IMR-90 (cell line): Measurements from ENCODE around the gene ANKRD22. TPM values are rescaled to one million over a fixed set of nuclear protein-coding genes. Genes with fewer than 3 reads are reported as not detected.

Source experiments
- ATAC-seq: fragments of 200-7000 bp; cut with Tn5 transposase; 2 replicates; pipeline ENCODE4 v1.9.1; 2020; ENCODE audit warnings: low read depth, mild to moderate bottlenecking, moderate library complexity
- BruUV-seq: library from RNA; stranded (reverse); fragments of 400-500 nt; replicated peaks from 2 replicates; lab custom pipeline; 2021; lab: Mats Ljungman, UMichigan
- CTCF ChIA-PET: fragments of 300-600 bp; formaldehyde crosslinking; extraction: SDS; loops from one replicate; lab custom pipeline; 2021; ENCODE audit warnings: antibody characterized with exemption; lab: Yijun Ruan, JAX
- POLR2A ChIA-PET: fragments of 300-600 bp; sonication (Branson Sonifier 250); formaldehyde crosslinking; loops from one replicate; lab custom pipeline; 2022; ENCODE audit warnings: antibody characterized with exemption; ENCODE audit not compliant: unreplicated experiment; lab: Charles Lee
- DNase-seq: peaks from one replicate; pipeline ENCODE4 v3.0.0; 2013
- H2AFZ ChIP-seq: replicated peaks from 2 replicates; pipeline ENCODE3; 2013; ENCODE audit warnings: low read length, mild to moderate bottlenecking; ENCODE audit not compliant: poor library complexity
- H2AK5ac ChIP-seq: 2 replicates; pipeline ENCODE4 v1.6.1; 2013; ENCODE audit warnings: low read depth, low read length, inconsistent platforms
- H2AK9ac ChIP-seq: replicated peaks from 2 replicates; pipeline ENCODE3; 2013; ENCODE audit warnings: mild to moderate bottlenecking, low read depth, low read length, moderate library complexity; ENCODE audit not compliant: poor library complexity
- H2BK120ac ChIP-seq: 2 replicates; pipeline ENCODE4 v1.6.1; 2013; ENCODE audit warnings: low read depth, low read length, inconsistent platforms
- H2BK15ac ChIP-seq: 3 replicates; pipeline ENCODE4 v1.6.1; 2013; ENCODE audit warnings: low read depth, low read length, inconsistent platforms
- H2BK20ac ChIP-seq: 2 replicates; pipeline ENCODE4 v1.6.1; 2013; ENCODE audit warnings: low read depth, mild to moderate bottlenecking, inconsistent platforms, low read length, moderate library complexity
- H2BK5ac ChIP-seq: 2 replicates; pipeline ENCODE4 v1.6.1; 2013; ENCODE audit warnings: mild to moderate bottlenecking, low read depth, low read length, inconsistent platforms; ENCODE audit not compliant: poor library complexity, severe bottlenecking
- H3K14ac ChIP-seq: replicated peaks from 2 replicates; pipeline ENCODE4 v1.6.1; 2013; ENCODE audit warnings: low read depth, low read length, inconsistent platforms
- H3K18ac ChIP-seq: 2 replicates; pipeline ENCODE4 v1.6.1; 2013; ENCODE audit warnings: low read depth, low read length, control low read depth
- H3K23ac ChIP-seq: 2 replicates; pipeline ENCODE4 v1.6.1; 2013; ENCODE audit warnings: low read depth, low read length, inconsistent platforms
- H3K27ac ChIP-seq: 2 replicates; pipeline ENCODE4 v1.5.1; 2013; ENCODE audit warnings: mild to moderate bottlenecking, control low read depth, low read length; ENCODE audit not compliant: insufficient read depth
- H3K27me3 ChIP-seq: 2 replicates; pipeline ENCODE4 v1.6.1; 2013; ENCODE audit warnings: low read length; ENCODE audit not compliant: control insufficient read depth, insufficient read depth
- H3K36me3 ChIP-seq: 2 replicates; pipeline ENCODE4 v1.6.1; 2013; ENCODE audit warnings: low read length, mixed read lengths; ENCODE audit not compliant: control insufficient read depth, insufficient read depth
- H3K4ac ChIP-seq: 2 replicates; pipeline ENCODE4 v1.6.1; 2013; ENCODE audit warnings: low read depth, low read length, inconsistent platforms
- H3K4me1 ChIP-seq: 2 replicates; pipeline ENCODE4 v1.6.1; 2013; ENCODE audit warnings: low read length, mixed read lengths; ENCODE audit not compliant: control insufficient read depth, insufficient read depth
- H3K4me2 ChIP-seq: 2 replicates; pipeline ENCODE4 v1.6.1; 2013; ENCODE audit warnings: low read depth, mild to moderate bottlenecking, control low read depth, low read length, moderate library complexity
- H3K4me3 ChIP-seq: 2 replicates; pipeline ENCODE4 v1.5.1; 2013; ENCODE audit warnings: low read depth, mild to moderate bottlenecking, control low read depth, low read length, moderate library complexity; ENCODE audit not compliant: insufficient read depth
- H3K56ac ChIP-seq: 2 replicates; pipeline ENCODE4 v1.6.1; 2013; ENCODE audit warnings: low read length, inconsistent platforms; ENCODE audit not compliant: insufficient read depth; ENCODE audit errors: extremely low read depth
- H3K79me1 ChIP-seq, 2 experiments: 2 replicates each; pipeline ENCODE4 v1.6.1; 2013; ENCODE audit warnings: low read length in 2 of 2, inconsistent platforms in 1 of 2, low read depth in 1 of 2
- H3K9ac ChIP-seq: 2 replicates; pipeline ENCODE4 v1.6.1; 2013; ENCODE audit warnings: low read depth, low read length, control low read depth
- H3K9me1 ChIP-seq: 2 replicates; pipeline ENCODE4 v1.6.1; 2013; ENCODE audit warnings: low read length, inconsistent platforms; ENCODE audit not compliant: insufficient read depth
- H3K9me3 ChIP-seq: 2 replicates; pipeline ENCODE4 v1.6.1; 2013; ENCODE audit warnings: low read length; ENCODE audit not compliant: control insufficient read depth, insufficient read depth
- H4K20me1 ChIP-seq: 2 replicates; pipeline ENCODE4 v1.6.1; 2013; ENCODE audit warnings: low read length, inconsistent platforms; ENCODE audit not compliant: insufficient read depth
- H4K5ac ChIP-seq: 2 replicates; pipeline ENCODE4 v1.6.1; 2013; ENCODE audit warnings: mild to moderate bottlenecking, low read depth, low read length, control low read depth
- H4K8ac ChIP-seq, 2 experiments: 2 replicates each; pipeline ENCODE4 v1.6.1; 2013; ENCODE audit warnings: low read depth in 2 of 2, low read length in 2 of 2, control low read depth in 1 of 2, inconsistent platforms in 1 of 2
- H4K91ac ChIP-seq: 2 replicates; pipeline ENCODE4 v1.6.1; 2013; ENCODE audit warnings: low read depth, low read length, inconsistent platforms; ENCODE audit not compliant: insufficient read depth
- CEBPB ChIP-seq: IDR thresholded peaks from 2 replicates; pipeline ENCODE4 v1.6.1; 2012; ENCODE audit warnings: low read depth, low read length, improper control_type of control experiment
- CHD1 ChIP-seq: IDR thresholded peaks from 2 replicates; pipeline ENCODE4 v1.6.1; 2012; ENCODE audit warnings: low read depth, low read length, improper control_type of control experiment
- FOS ChIP-seq: fragments of 150-350 bp; IDR thresholded peaks from 2 replicates; pipeline ENCODE4 v1.6.1; 2016; ENCODE audit warnings: low read depth, low read length
- MAFK ChIP-seq: IDR thresholded peaks from 2 replicates; pipeline ENCODE4 v1.6.1; 2012; ENCODE audit warnings: low read depth, low read length, improper control_type of control experiment
- MAZ ChIP-seq: IDR thresholded peaks from 2 replicates; pipeline ENCODE4 v1.6.1; 2012; ENCODE audit warnings: low read depth, mild to moderate bottlenecking, low read length, improper control_type of control experiment, moderate library complexity, borderline replicate concordance
- MXI1 ChIP-seq: IDR thresholded peaks from 2 replicates; pipeline ENCODE4 v1.6.1; 2012; ENCODE audit warnings: low read depth, mild to moderate bottlenecking, low read length, moderate library complexity, borderline replicate concordance
- POLR2A ChIP-seq: IDR thresholded peaks from 2 replicates; pipeline ENCODE4 v1.6.1; 2012; ENCODE audit warnings: mild to moderate bottlenecking, low read depth, low read length
- RAD21 ChIP-seq: IDR thresholded peaks from 2 replicates; pipeline ENCODE4 v1.6.1; 2012; ENCODE audit warnings: low read length, improper control_type of control experiment
- RCOR1 ChIP-seq: IDR thresholded peaks from 2 replicates; pipeline ENCODE4 v1.6.1; 2012; ENCODE audit warnings: mild to moderate bottlenecking, low read length, improper control_type of control experiment; ENCODE audit not compliant: insufficient replicate concordance
- SMC3 ChIP-seq: fragments of 150-350 bp; IDR thresholded peaks from 2 replicates; pipeline ENCODE4 v1.6.1; 2016; ENCODE audit warnings: low read depth, mild to moderate bottlenecking, antibody characterized with exemption, low read length, moderate library complexity
- WGBS, 2 experiments: methylation state at CpG; one replicate each; pipeline versions ENCODE4 v1.1.5 to v1.1.7; 2013; ENCODE audit warnings: missing lambda C conversion rate in 2 of 2; ENCODE audit not compliant: insufficient read length in 1 of 2; ENCODE audit errors: extremely low coverage in 2 of 2; 5-methylcytosine and 5-hydroxymethylcytosine counted together
- dilution Hi-C: fragments of 300-500 bp; cut with HindIII; formaldehyde crosslinking; loops from one replicate; pipeline ENCODE4 v1.14.3; 2018; ENCODE audit warnings: low sequenced_read_pairs; ENCODE audit not compliant: unreplicated experiment
- in situ Hi-C: fragments of 300-500 bp; cut with MboI; formaldehyde crosslinking; loops from 3 replicates; pipeline ENCODE4 v1.14.3; 2019; ENCODE audit warnings: low sequenced_read_pairs, inconsistent platforms, mixed read lengths
- intact Hi-C: fragments of 100-400 bp; cut with micrococcal nuclease; formaldehyde crosslinking; loops from 2 replicates; pipeline ENCODE4 v1.10.0; 2022
- polyA plus RNA-seq, 3 experiments: library from polyadenylated mRNA; depleted of rRNA; stranded (reverse); fragments of >200 nt; gene quantifications; 2 replicates each; pipeline ENCODE4 v1.2.3, GENCODE V29; 2012; ENCODE audit warnings: low replicate concordance in 1 of 3
- total RNA-seq: library from RNA; depleted of rRNA; stranded (reverse); fragments of >200 nt; gene quantifications from 2 replicates; pipeline ENCODE4 v1.2.3, GENCODE V29; 2012
- TF ChIP-seq, protein P1 (sequence below): conservative IDR thresholded peaks from 2 replicates; pipeline ENCODE4 v1.5.1; 2012; ENCODE audit warnings: mild to moderate bottlenecking, low read depth, low read length, improper control_type of control experiment
- TF ChIP-seq, protein P2 (sequence below): fragments of 150-350 bp; IDR thresholded peaks from 2 replicates; pipeline ENCODE4 v1.6.1; 2016; ENCODE audit warnings: low read depth, mild to moderate bottlenecking, low read length, moderate library complexity, borderline replicate concordance

Gene ANKRD22
- total and polyA plus RNA-seq, 2 of the 4 experiments (the other 2 are of a cell fraction) = not detected

DNA sequence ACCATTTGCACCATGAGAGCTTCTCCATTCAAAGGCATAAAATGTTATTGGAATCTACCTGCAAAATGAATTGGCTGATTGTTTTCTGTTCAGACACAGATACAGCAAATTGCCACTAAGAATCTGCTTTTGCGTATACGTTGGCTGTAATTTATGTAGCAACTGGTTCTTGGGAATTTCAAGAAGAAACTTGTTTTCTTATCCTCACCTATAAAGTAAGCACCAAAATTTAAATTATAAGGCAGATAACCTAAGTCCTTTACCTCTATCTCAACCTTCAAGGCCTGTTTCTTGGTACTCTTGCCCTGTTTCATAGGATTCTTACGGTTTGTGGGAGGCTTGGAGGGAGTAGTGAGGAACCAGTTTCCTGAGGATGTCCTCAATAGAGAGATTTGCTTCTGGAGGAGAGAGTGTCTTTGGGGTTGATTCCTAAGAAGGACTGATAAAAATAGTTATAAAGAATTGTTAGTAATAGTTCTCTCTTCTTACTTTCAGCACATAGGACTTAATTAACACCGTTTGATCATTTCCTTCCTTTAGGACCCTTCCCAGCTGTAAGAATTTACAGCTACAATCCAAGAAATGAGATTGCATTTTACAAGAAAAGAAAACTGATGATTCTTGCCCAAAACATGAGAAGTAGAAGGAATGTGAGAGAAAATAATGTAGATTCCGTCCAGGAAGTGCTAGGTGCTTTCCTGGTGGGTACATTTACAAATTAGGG is 30.4 kb upstream of the ANKRD22 start:
- Histone ChIP-seq H3K9me3 (no peaks in the 10 kb centered on the region), H3K79me1 (peaks cover 10 to 51% of the 10 kb centered on the region in 2 experiments), H2BK15ac (peak overlapping the region; percentile 93), H3K4ac (peak overlapping the region; percentile 99), H3K4me2 (peak overlapping the region; percentile 92), H3K23ac (peak overlapping the region; percentile 100), H3K9ac (peak overlapping the region; percentile 98), H2BK20ac (peak overlapping the region; percentile 98), H4K5ac (peak overlapping the region; percentile 90), H2BK120ac (peak overlapping the region; percentile 99), H2AK5ac (peak overlapping the region; percentile 84), H4K91ac (peak overlapping the region; percentile 97), H3K56ac (peak overlapping the region; percentile 99), H2AFZ (no peak overlapping the region), H4K8ac (peak overlapping the region; percentile 84 to 99), H3K27me3 (no peaks in the 10 kb centered on the region), H3K27ac (peak overlapping the region; percentile 98), H3K18ac (peak overlapping the region; percentile 98), H3K9me1 (peaks cover 9% of the 10 kb centered on the region; the same call in 1 of the 2 replicates), H3K14ac (peak overlapping the region; percentile 99), H2AK9ac (peak overlapping the region; percentile 74), H3K4me3 (peak overlapping the region; percentile 90), H2BK5ac (peak overlapping the region; percentile 96), H3K4me1 (peaks cover 21% of the 10 kb centered on the region), H3K36me3 (no peaks in the 10 kb centered on the region; the same call in 1 of the 2 replicates), H4K20me1 (no peaks in the 10 kb centered on the region; the same call in 1 of the 2 replicates)
- no peak for DNase-seq
- ATAC-seq = no peak
- ChIA-PET POLR2A (interaction anchor here (0.6 to 0.9 kb wide), 5 partner anchors 23 to 356 kb away, joined by 3 to 6 read pairs (median 4); no protein-coding TSS in a partner anchor), CTCF (interaction anchor here (0.7 to 1.3 kb wide), 5 partner anchors 51 to 537 kb away, joined by 3 to 4 read pairs (median 3); no protein-coding TSS in a partner anchor)
- intact Hi-C loops = loop anchor here (2.0 kb wide), 1 partner anchor 45 kb away; no protein-coding TSS in a partner anchor
- no peak for TF ChIP-seq MAFK
- TF ChIP-seq RAD21 = no peak
- no peak for TF ChIP-seq MAZ
- TF ChIP-seq CHD1 = no peak
- TF ChIP-seq RCOR1 = no peak
- no peak for TF ChIP-seq MXI1
- TF ChIP-seq, protein P1, sequence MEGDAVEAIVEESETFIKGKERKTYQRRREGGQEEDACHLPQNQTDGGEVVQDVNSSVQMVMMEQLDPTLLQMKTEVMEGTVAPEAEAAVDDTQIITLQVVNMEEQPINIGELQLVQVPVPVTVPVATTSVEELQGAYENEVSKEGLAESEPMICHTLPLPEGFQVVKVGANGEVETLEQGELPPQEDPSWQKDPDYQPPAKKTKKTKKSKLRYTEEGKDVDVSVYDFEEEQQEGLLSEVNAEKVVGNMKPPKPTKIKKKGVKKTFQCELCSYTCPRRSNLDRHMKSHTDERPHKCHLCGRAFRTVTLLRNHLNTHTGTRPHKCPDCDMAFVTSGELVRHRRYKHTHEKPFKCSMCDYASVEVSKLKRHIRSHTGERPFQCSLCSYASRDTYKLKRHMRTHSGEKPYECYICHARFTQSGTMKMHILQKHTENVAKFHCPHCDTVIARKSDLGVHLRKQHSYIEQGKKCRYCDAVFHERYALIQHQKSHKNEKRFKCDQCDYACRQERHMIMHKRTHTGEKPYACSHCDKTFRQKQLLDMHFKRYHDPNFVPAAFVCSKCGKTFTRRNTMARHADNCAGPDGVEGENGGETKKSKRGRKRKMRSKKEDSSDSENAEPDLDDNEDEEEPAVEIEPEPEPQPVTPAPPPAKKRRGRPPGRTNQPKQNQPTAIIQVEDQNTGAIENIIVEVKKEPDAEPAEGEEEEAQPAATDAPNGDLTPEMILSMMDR = no peak
- TF ChIP-seq POLR2A = no peak
- no peak for TF ChIP-seq CEBPB
- TF ChIP-seq FOS = no peak
- TF ChIP-seq SMC3 = no peak
- TF ChIP-seq, protein P2, sequence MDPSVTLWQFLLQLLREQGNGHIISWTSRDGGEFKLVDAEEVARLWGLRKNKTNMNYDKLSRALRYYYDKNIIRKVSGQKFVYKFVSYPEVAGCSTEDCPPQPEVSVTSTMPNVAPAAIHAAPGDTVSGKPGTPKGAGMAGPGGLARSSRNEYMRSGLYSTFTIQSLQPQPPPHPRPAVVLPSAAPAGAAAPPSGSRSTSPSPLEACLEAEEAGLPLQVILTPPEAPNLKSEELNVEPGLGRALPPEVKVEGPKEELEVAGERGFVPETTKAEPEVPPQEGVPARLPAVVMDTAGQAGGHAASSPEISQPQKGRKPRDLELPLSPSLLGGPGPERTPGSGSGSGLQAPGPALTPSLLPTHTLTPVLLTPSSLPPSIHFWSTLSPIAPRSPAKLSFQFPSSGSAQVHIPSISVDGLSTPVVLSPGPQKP = no peak
- BruUV-seq = no TSS peak
- WGBS, 2 experiments = no CpG with 5 or more reads among the region's 5 CpGs
- in situ Hi-C loops = no loop called here
- dilution Hi-C loops = no loop called here
